WTC11 (cell line): ENCODE measurements around the gene CPEB3. TPM values are rescaled to one million over a fixed set of nuclear protein-coding genes. Genes with fewer than 3 reads are reported as not detected.

ENCODE experiments used
- ATAC-seq: fragments of 200-7000 bp; cut with Tn5 transposase; 2 replicates; pipeline ENCODE4 v1.10.0; 2021; ENCODE audit warnings: mild to moderate bottlenecking, moderate library complexity
- CTCF ChIA-PET: fragments of 300-600 bp; sonication (Branson Sonifier 250); formaldehyde crosslinking; loops from one replicate; lab custom pipeline; 2021; ENCODE audit warnings: antibody characterized with exemption; lab: Charles Lee
- POLR2A ChIA-PET: fragments of 350-600 bp; sonication (Branson Sonifier 250); formaldehyde crosslinking; loops from one replicate; lab custom pipeline; 2021; ENCODE audit warnings: antibody characterized with exemption; lab: Charles Lee
- DNase-seq: peaks from one replicate; pipeline ENCODE4 v3.0.0; 2021; ENCODE audit warnings: low spot score
- H3K27ac Mint-ChIP-seq: 2 replicates; pipeline ENCODE4 v1.8.0; 2021; ENCODE audit warnings: mixed read lengths
- H3K27me3 Mint-ChIP-seq: 2 replicates; pipeline ENCODE4 v1.8.0; 2021; ENCODE audit warnings: low read depth, mild to moderate bottlenecking, moderate library complexity, mixed read lengths
- H3K36me3 Mint-ChIP-seq: 2 replicates; pipeline ENCODE4 v1.8.0; 2021; ENCODE audit warnings: mixed read lengths
- H3K4me1 Mint-ChIP-seq: 2 replicates; pipeline ENCODE4 v1.8.0; 2022; ENCODE audit warnings: mixed read lengths
- H3K4me3 Mint-ChIP-seq: 2 replicates; pipeline ENCODE4 v1.8.0; 2021; ENCODE audit warnings: mild to moderate bottlenecking, moderate library complexity, mixed read lengths
- H3K9me3 Mint-ChIP-seq: 2 replicates; pipeline ENCODE4 v1.8.0; 2021; ENCODE audit warnings: mixed read lengths
- CTCF ChIP-seq: fragments of 200-600 bp; IDR thresholded peaks from 2 replicates; pipeline ENCODE4 v1.8.0; 2022; ENCODE audit warnings: antibody characterized with exemption
- E2F4 ChIP-seq: sonication (generic); formaldehyde crosslinking; IDR thresholded peaks from 2 replicates; pipeline ENCODE4 v1.8.1; 2022; ENCODE audit warnings: low read depth, mild to moderate bottlenecking, moderate library complexity, missing genetic modification reagents, borderline replicate concordance
- FOXK1 ChIP-seq: sonication (generic); formaldehyde crosslinking; IDR thresholded peaks from 2 replicates; pipeline ENCODE4 v1.8.0; 2022; ENCODE audit warnings: mild to moderate bottlenecking, moderate library complexity, missing genetic modification reagents
- GTF2I ChIP-seq: fragments of 250-450 bp; sonication (Bioruptor Pico); conservative IDR thresholded peaks from 2 replicates; pipeline ENCODE4 v1.4.0; 2021; ENCODE audit warnings: mild to moderate bottlenecking
- IRF1 ChIP-seq: sonication (generic); formaldehyde crosslinking; IDR thresholded peaks from 2 replicates; pipeline ENCODE4 v1.8.0; 2023; ENCODE audit warnings: missing genetic modification reagents
- IRF2 ChIP-seq: sonication (generic); formaldehyde crosslinking; IDR thresholded peaks from 2 replicates; pipeline ENCODE4 v1.8.0; 2022; ENCODE audit warnings: low read depth, missing genetic modification reagents, borderline replicate concordance
- KAT7 ChIP-seq: sonication (generic); formaldehyde crosslinking; IDR thresholded peaks from 2 replicates; pipeline ENCODE4 v1.8.1; 2023; ENCODE audit warnings: missing genetic modification reagents, mild to moderate bottlenecking, borderline replicate concordance
- MLX ChIP-seq: sonication (generic); formaldehyde crosslinking; IDR thresholded peaks from 2 replicates; pipeline ENCODE4 v1.8.1; 2023; ENCODE audit warnings: mild to moderate bottlenecking, missing genetic modification reagents, moderate library complexity
- RELA ChIP-seq: sonication (generic); formaldehyde crosslinking; IDR thresholded peaks from 2 replicates; pipeline ENCODE4 v1.8.1; 2022; ENCODE audit warnings: missing genetic modification reagents, mild to moderate bottlenecking, borderline replicate concordance
- SMAD4 ChIP-seq: sonication (generic); formaldehyde crosslinking; IDR thresholded peaks from 2 replicates; pipeline ENCODE4 v1.8.0; 2022; ENCODE audit warnings: mild to moderate bottlenecking, missing genetic modification reagents
- SOX15 ChIP-seq: fragments of 250-450 bp; sonication (Bioruptor Pico); IDR thresholded peaks from 2 replicates; pipeline ENCODE4 v1.9.0; 2021; ENCODE audit warnings: mild to moderate bottlenecking
- TCF7 ChIP-seq: sonication (generic); formaldehyde crosslinking; IDR thresholded peaks from 2 replicates; pipeline ENCODE4 v1.8.0; 2022; ENCODE audit warnings: mild to moderate bottlenecking, low read depth, missing genetic modification reagents, moderate library complexity
- TEAD1 ChIP-seq: sonication (generic); formaldehyde crosslinking; IDR thresholded peaks from 2 replicates; pipeline ENCODE4 v1.8.0; 2022; ENCODE audit warnings: mild to moderate bottlenecking, missing genetic modification reagents
- USF1 ChIP-seq: sonication (generic); formaldehyde crosslinking; IDR thresholded peaks from 2 replicates; pipeline ENCODE4 v1.8.0; 2022; ENCODE audit warnings: mild to moderate bottlenecking, missing genetic modification reagents
- USF2 ChIP-seq: sonication (generic); formaldehyde crosslinking; IDR thresholded peaks from 2 replicates; pipeline ENCODE4 v1.8.1; 2023; ENCODE audit warnings: mild to moderate bottlenecking, missing genetic modification reagents, moderate library complexity
- ZNF121 ChIP-seq: sonication (generic); formaldehyde crosslinking; IDR thresholded peaks from 2 replicates; pipeline ENCODE4 v1.8.0; 2023; ENCODE audit warnings: missing genetic modification reagents
- ZNF512 ChIP-seq: sonication (generic); formaldehyde crosslinking; IDR thresholded peaks from 2 replicates; pipeline ENCODE4 v1.8.1; 2022; ENCODE audit warnings: missing genetic modification reagents, borderline replicate concordance
- ZNF671 ChIP-seq: fragments of 250-450 bp; sonication (Bioruptor Pico); IDR thresholded peaks from 2 replicates; pipeline ENCODE4 v1.8.0; 2021; ENCODE audit warnings: mild to moderate bottlenecking
- ZSCAN18 ChIP-seq: fragments of 250-450 bp; sonication (Bioruptor Pico); IDR thresholded peaks from 2 replicates; pipeline ENCODE4 v2.1.2; 2022; ENCODE audit warnings: mild to moderate bottlenecking, moderate library complexity
- total RNA-seq: library from RNA; stranded (reverse); gene quantifications from 3 replicates; pipeline ENCODE4 v1.2.3, GENCODE V29; 2021

Gene CPEB3
- total RNA-seq, 1 experiment from 2014 or later = 2.4 TPM

GRCh38 chr10:92164036-92164696, 126.7 kb downstream of the CPEB3 start:
- ChIA-PET CTCF (no interaction called here), POLR2A (no interaction called here)
- Mint-ChIP-seq H3K4me3 (no peak overlapping the region), H3K27me3 (no peaks in the 10 kb centered on the region), H3K36me3 (peaks cover 15% of the 10 kb centered on the region), H3K9me3 (peaks cover 21% of the 10 kb centered on the region), H3K27ac (no peak overlapping the region), H3K4me1 (no peaks in the 10 kb centered on the region)
- DNase-seq (no peak), ATAC-seq (no peak)
- no peak for TF ChIP-seq GTF2I
- no peak for TF ChIP-seq MLX
- no peak for TF ChIP-seq USF1
- TF ChIP-seq E2F4 (CRISPR knock-in tag) = no peak
- TF ChIP-seq KAT7 = no peak
- no peak for TF ChIP-seq ZNF121 (CRISPR knock-in tag)
- no peak for TF ChIP-seq IRF2 (CRISPR knock-in tag)
- TF ChIP-seq ZNF671 (CRISPR knock-in tag) = no peak
- no peak for TF ChIP-seq FOXK1 (CRISPR knock-in tag)
- no peak for TF ChIP-seq ZNF512 (CRISPR knock-in tag)
- no peak for TF ChIP-seq ZSCAN18 (CRISPR knock-in tag)
- no peak for TF ChIP-seq CTCF
- TF ChIP-seq TEAD1 (CRISPR knock-in tag) = no peak
- TF ChIP-seq SOX15 (CRISPR knock-in tag) = no peak
- no peak for TF ChIP-seq USF2 (CRISPR knock-in tag)
- no peak for TF ChIP-seq RELA (CRISPR knock-in tag)
- no peak for TF ChIP-seq IRF1 (CRISPR knock-in tag)
- TF ChIP-seq SMAD4 (CRISPR knock-in tag) = no peak
- no peak for TF ChIP-seq TCF7 (CRISPR knock-in tag)
